RKO (cell line): ENCODE measurements around the gene JMJD8.

ENCODE experiments used
- DNase-seq: peaks from one replicate; pipeline ENCODE4 v3.0.0-alpha.2; 2016; ENCODE audit warnings: low spot score

The JMJD8 gene

GRCh38 chr16:660132-660458 is 24.0 kb downstream of the JMJD8 start:
- DNase-seq, result no peak

GRCh38 chr16:659618-660017 is 24.5 kb downstream of the JMJD8 start:
- no peak for DNase-seq

GRCh38 chr16:658679-659571 is 25.2 kb downstream of the JMJD8 start:
- no peak for DNase-seq

GRCh38 chr16:657487-657886 is 26.6 kb downstream of the JMJD8 start:
- no peak for DNase-seq

- DNase-seq, result no peak
Observed at GRCh38 chr16:654034-654433, 30.1 kb downstream of the JMJD8 start.

GRCh38 chr16:652454-653305 is 31.5 kb downstream of the JMJD8 start:
- DNase-seq, result no peak

- DNase-seq, result no peak
Observed at GRCh38 chr16:651844-652243, 32.3 kb downstream of the JMJD8 start.

- DNase-seq, result peak; percentile 39
Observed at GRCh38 chr16:649631-650030, 34.5 kb downstream of the JMJD8 start.

GRCh38 chr16:648781-649589 is 35.1 kb downstream of the JMJD8 start, which contains the start of gene WDR90:
TSS of gene WDR90 (plus strand) at chr16:649365. CDS start at chr16:649417, 52 bp downstream.
- peak; percentile 94 for DNase-seq

- peak; percentile 77 for DNase-seq
Observed at GRCh38 chr16:648071-648780, 35.9 kb downstream of the JMJD8 start.

- no peak for DNase-seq
Observed at GRCh38 chr16:647173-647902, 36.8 kb downstream of the JMJD8 start.

- DNase-seq, result no peak
Observed at GRCh38 chr16:646679-647172, 37.4 kb downstream of the JMJD8 start.

GRCh38 chr16:645852-646678 is 38.1 kb downstream of the JMJD8 start:
- no peak for DNase-seq

GRCh38 chr16:644556-644955 is 39.6 kb downstream of the JMJD8 start:
- DNase-seq, result no peak

GRCh38 chr16:643050-643368 is 41.1 kb downstream of the JMJD8 start:
- no peak for DNase-seq

GRCh38 chr16:642189-643049 is 41.7 kb downstream of the JMJD8 start:
- peak; percentile 55 for DNase-seq

- peak; percentile 90 for DNase-seq
Observed at GRCh38 chr16:641326-642188, 42.6 kb downstream of the JMJD8 start, which contains the start of gene MCRIP2. TSS of gene MCRIP2 (plus strand) at chr16:641828. CDS start at chr16:641992, 164 bp downstream.

- DNase-seq, result no peak
Observed at GRCh38 chr16:640614-641013, 43.5 kb downstream of the JMJD8 start.
